Keratinocyte (primary cell): Measurements from ENCODE around the gene HDAC7. TPM values are rescaled to one million over a fixed set of nuclear protein-coding genes. Genes with fewer than 3 reads are reported as not detected.

Source experiments
- DNase-seq: peaks from one replicate; pipeline ENCODE4 v3.0.0-alpha.2; 2011; ENCODE audit warnings: low read depth, missing footprints, low spot score
- FAIRE-seq: peaks from 2 replicates; lab custom pipeline; 2011; peaks lifted over from hg19 to GRCh38; lab: Jason Lieb, UNC
- H2AFZ ChIP-seq: 2 replicates; pipeline ENCODE4 v1.6.0; 2012; ENCODE audit warnings: low read length, control low read depth, inconsistent platforms; ENCODE audit not compliant: control insufficient read depth
- H3K27ac ChIP-seq: 2 replicates; pipeline ENCODE4 v1.5.1; 2011; ENCODE audit warnings: low read length; ENCODE audit not compliant: control insufficient read depth, insufficient read depth
- H3K27me3 ChIP-seq: 3 replicates; pipeline ENCODE4 v1.6.0; 2011; ENCODE audit warnings: low read length; ENCODE audit not compliant: control insufficient read depth, insufficient read depth; ENCODE audit errors: extremely low read depth
- H3K36me3 ChIP-seq, 2 experiments: 2 replicates in 1 of 2; 3 replicates in 1 of 2; pipeline ENCODE4 v1.5.1; 2011; ENCODE audit warnings: low read length in 2 of 2, mild to moderate bottlenecking in 1 of 2; ENCODE audit not compliant: control insufficient read depth in 2 of 2, insufficient read depth in 2 of 2; ENCODE audit errors: extremely low read depth in 1 of 2
- H3K4me1 ChIP-seq: 3 replicates; pipeline ENCODE4 v1.5.1; 2011; ENCODE audit warnings: low read length; ENCODE audit not compliant: control insufficient read depth, insufficient read depth; ENCODE audit errors: extremely low read depth
- H3K4me2 ChIP-seq: 3 replicates; pipeline ENCODE4 v1.6.0; 2011; ENCODE audit warnings: low read depth, low read length; ENCODE audit not compliant: control insufficient read depth, insufficient read depth; ENCODE audit errors: extremely low read depth
- H3K4me3 ChIP-seq, 3 experiments: fragments of 200-600 bp in 1 of 3; sonication (generic) in 1 of 3; 2 replicates in 2 of 3; 3 replicates in 1 of 3; pipeline ENCODE4 v1.5.1; 2011 to 2016; ENCODE audit warnings: low read length in 3 of 3, mild to moderate bottlenecking in 3 of 3, control low read depth in 2 of 3, inconsistent platforms in 1 of 3, low read depth in 1 of 3, mixed read lengths in 1 of 3, mixed run types in 1 of 3, moderate library complexity in 1 of 3; ENCODE audit not compliant: control insufficient read depth in 2 of 3, insufficient read depth in 2 of 3; ENCODE audit errors: extremely low read depth in 1 of 3
- H3K79me2 ChIP-seq: 2 replicates; pipeline ENCODE4 v1.6.0; 2012; ENCODE audit warnings: low read length; ENCODE audit not compliant: control insufficient read depth, insufficient read depth
- H3K9ac ChIP-seq: 3 replicates; pipeline ENCODE4 v1.6.0; 2011; ENCODE audit warnings: low read length; ENCODE audit not compliant: control insufficient read depth, insufficient read depth; ENCODE audit errors: extremely low read depth
- H3K9me1 ChIP-seq: 3 replicates; pipeline ENCODE4 v1.6.0; 2011; ENCODE audit warnings: low read length; ENCODE audit not compliant: control insufficient read depth, insufficient read depth; ENCODE audit errors: extremely low read depth
- H3K9me3 ChIP-seq: 2 replicates; pipeline ENCODE4 v1.5.1; 2012; ENCODE audit warnings: low read depth, low read length; ENCODE audit not compliant: control insufficient read depth
- H4K20me1 ChIP-seq: 3 replicates; pipeline ENCODE4 v1.6.0; 2011; ENCODE audit warnings: low read length; ENCODE audit not compliant: control insufficient read depth, insufficient read depth; ENCODE audit errors: extremely low read depth
- CTCF ChIP-seq, 3 experiments: IDR thresholded peaks in 1 of 3; conservative IDR thresholded peaks in 1 of 3; optimal IDR thresholded peaks in 1 of 3; 2 replicates in 2 of 3; 3 replicates in 1 of 3; pipeline versions ENCODE3 to v1.5.1; 2011; ENCODE audit warnings: low read length in 3 of 3, mild to moderate bottlenecking in 3 of 3, moderate library complexity in 2 of 3, control low read depth in 1 of 3, inconsistent platforms in 1 of 3; ENCODE audit not compliant: insufficient read depth in 2 of 3; ENCODE audit errors: extremely low read depth in 1 of 3
- EZH2 ChIP-seq: IDR thresholded peaks from one replicate; pipeline ENCODE4 v1.6.1; 2012; ENCODE audit warnings: inconsistent platforms, mild to moderate bottlenecking, low read length, moderate library complexity
- dilution Hi-C: fragments of 300-500 bp; cut with MboI; formaldehyde crosslinking; loops from one replicate; pipeline ENCODE4 v1.7.0; 2020; ENCODE audit warnings: low sequenced_read_pairs; ENCODE audit not compliant: extremely low pct_ligation_motif_present
- polyA plus RNA-seq, 5 experiments: library from polyadenylated mRNA; depleted of rRNA in 3 of 5; stranded (reverse) in 3 of 5; stranded (forward) in 1 of 5; unstranded in 1 of 5; fragments of >200 nt; gene quantifications; 1 replicate in 1 of 5; 2 replicates in 3 of 5; 3 replicates in 1 of 5; pipeline versions ENCODE4 v1.2.1 to v1.2.3, GENCODE V29; 2011 to 2012; ENCODE audit warnings: missing spikeins in 2 of 5, low read depth in 1 of 5, low replicate concordance in 1 of 5

Gene HDAC7
- polyA plus RNA-seq, 1 donor (not counting 4 experiments of a cell fraction or from before 2014, with no cell fraction given): 17.0 TPM

DNA sequence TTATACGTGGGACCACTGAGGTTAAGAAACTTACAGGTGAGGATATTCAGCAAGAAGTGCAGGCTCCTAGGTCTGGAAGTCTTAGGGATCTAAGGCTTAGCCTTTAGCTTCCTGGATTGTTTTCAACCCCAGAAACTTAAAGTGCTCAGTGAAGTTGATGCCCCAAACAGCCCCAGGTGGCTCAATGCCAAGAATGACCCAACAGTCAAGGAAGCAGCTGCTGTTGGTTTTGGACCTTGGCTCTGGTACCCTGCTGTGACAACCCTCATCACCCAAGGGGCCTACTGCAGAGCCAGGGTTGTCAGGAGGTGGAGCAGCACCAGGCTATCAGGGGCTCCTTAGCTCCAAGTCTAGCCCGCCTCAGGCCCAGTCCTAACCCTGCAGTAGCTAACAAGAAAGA lies 48.3 kb upstream of the HDAC7 start:
- dilution Hi-C loops: no loop called here
- Histone ChIP-seq H3K27me3 (no peaks in the 10 kb centered on the region), H3K9ac (no peak overlapping the region), H3K4me3 (no peak overlapping the region), H3K27ac (no peak overlapping the region), H3K79me2 (peaks cover under 1% of the 10 kb centered on the region), H2AFZ (no peak overlapping the region), H3K9me1 (no peaks in the 10 kb centered on the region), H3K4me1 (peaks cover 24% of the 10 kb centered on the region), H4K20me1 (no peaks in the 10 kb centered on the region), H3K36me3 (peaks cover 16 to 39% of the 10 kb centered on the region in 2 experiments), H3K9me3 (no peaks in the 10 kb centered on the region), H3K4me2 (no peak overlapping the region)
- DNase-seq (no peak), FAIRE-seq (no peak)
- TF ChIP-seq CTCF (optimal IDR thresholded peaks at IDR 0.05 in 1 of 3, IDR thresholded peaks at IDR 0.05 in 1 of 3, conservative IDR thresholded peaks at IDR 0.05 in 1 of 3; ENCODE audit: extremely low read depth in 1 of 3, insufficient read depth in 2 of 3, low read length in 3 of 3) (no peak), EZH2 (no peak)

DNA sequence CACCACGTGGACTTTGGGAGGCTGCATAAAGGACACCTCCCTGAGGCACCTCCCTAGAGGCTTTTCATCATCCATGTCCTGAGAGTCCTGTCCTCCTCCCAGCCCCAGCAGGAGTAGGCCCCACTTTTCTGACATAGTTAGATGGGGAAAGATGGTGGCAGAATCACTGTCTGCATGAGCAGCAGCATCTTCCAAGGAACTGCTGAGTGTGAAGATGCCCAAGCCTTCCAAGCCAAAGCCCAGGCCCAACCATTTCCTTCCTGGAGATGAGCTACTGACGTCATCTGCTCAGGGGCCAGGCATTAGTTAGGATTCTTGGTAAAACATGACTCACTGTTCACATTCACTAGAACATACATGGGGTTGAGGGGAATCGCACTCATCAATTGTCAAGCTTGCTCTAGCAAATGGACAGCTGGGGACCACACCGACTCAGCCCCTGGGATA lies 47.8 kb upstream of the HDAC7 start:
- no peaks in the 10 kb centered on the region for H4K20me1 ChIP-seq
- no peak overlapping the region for H3K4me3 ChIP-seq
- H2AFZ ChIP-seq: no peak overlapping the region
- H3K27me3 ChIP-seq: no peaks in the 10 kb centered on the region
- no peak overlapping the region for H3K4me2 ChIP-seq
- TF ChIP-seq CTCF (optimal IDR thresholded peaks at IDR 0.05 in 1 of 3, IDR thresholded peaks at IDR 0.05 in 1 of 3, conservative IDR thresholded peaks at IDR 0.05 in 1 of 3; ENCODE audit: extremely low read depth in 1 of 3, insufficient read depth in 2 of 3, low read length in 3 of 3) (no peak), EZH2 (no peak)
- peaks cover 21 to 40% of the 10 kb centered on the region in 2 experiments for H3K36me3 ChIP-seq
- peaks cover 30% of the 10 kb centered on the region for H3K4me1 ChIP-seq
- FAIRE-seq (peak; percentile 58), DNase-seq (peak; percentile 38)
- dilution Hi-C loops: no loop called here
- H3K9me1 ChIP-seq: peaks cover 4% of the 10 kb centered on the region
- H3K9ac ChIP-seq: no peak overlapping the region
- H3K27ac ChIP-seq: no peak overlapping the region
- H3K9me3 ChIP-seq: no peaks in the 10 kb centered on the region
- peaks cover 2% of the 10 kb centered on the region for H3K79me2 ChIP-seq
